ENCODE results near the gene TCF3. TPM values are rescaled to one million over a fixed set of nuclear protein-coding genes. Genes with fewer than 3 reads are reported as not detected.

TCF3 gene
- total and polyA plus RNA-seq, 2 experiments from 2014 or later, result 18.3 to 58.9 TPM

DNA sequence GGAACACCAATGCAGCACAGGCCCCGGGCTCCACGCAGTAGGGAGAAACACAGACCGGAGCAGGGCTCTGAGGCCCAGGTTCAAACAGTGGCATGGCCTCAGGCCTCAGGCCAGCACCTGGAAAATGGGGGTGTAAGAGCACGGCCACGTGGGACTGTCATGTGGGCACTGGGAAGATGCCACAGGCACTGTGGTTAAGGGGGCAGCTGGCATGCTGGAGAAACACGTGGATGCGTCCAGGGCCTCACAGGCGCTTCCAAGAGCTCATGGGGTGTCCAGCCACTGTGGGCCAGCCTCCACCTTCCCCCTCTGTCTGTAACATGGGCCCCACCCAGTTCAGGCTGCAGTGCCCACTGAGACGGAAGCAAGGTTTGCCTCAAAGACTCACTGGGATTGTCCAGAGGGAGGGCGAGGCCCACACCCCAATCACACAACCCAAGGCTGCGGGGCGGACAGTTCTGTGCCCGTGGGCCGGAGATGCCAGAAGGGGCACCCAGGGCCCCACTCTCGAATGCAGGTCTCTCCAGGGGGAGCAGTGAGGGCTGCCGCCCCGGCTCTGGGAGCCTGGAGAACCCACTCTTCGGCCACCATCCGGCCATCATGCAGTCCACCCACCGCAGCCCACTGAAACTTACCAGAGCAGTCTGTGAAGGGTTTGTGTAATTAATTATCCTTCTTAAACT lies 53.5 kb downstream of the TCF3 start:
- DNase-seq, result no peak
- Histone ChIP-seq H3K4me1 (ENCODE audit: insufficient read depth) (peaks cover 4% of the 10 kb centered on the region; the same call in 1 of the 2 replicates), H3K79me2 (ENCODE audit: insufficient read depth) (peaks cover 62% of the 10 kb centered on the region), H3K27me3 (replicated peaks; ENCODE audit: insufficient read depth) (no peaks in the 10 kb centered on the region), H3F3A (ENCODE audit: insufficient read depth) (peaks cover 15% of the 10 kb centered on the region; the same call in 1 of the 2 replicates), H3K9ac (no peak overlapping the region), H3K9me3 (ENCODE audit: low read depth) (no peaks in the 10 kb centered on the region), H4K20me1 (ENCODE audit: insufficient read depth) (no peaks in the 10 kb centered on the region), H3K9me2 (ENCODE audit: insufficient read depth) (no peaks in the 10 kb centered on the region), H3K4me3 (no peak overlapping the region), H2AFZ (no peak overlapping the region), H3K27ac (no peak overlapping the region), H3K36me3 (ENCODE audit: low read depth) (peaks cover 20% of the 10 kb centered on the region; the same call in 1 of the 2 replicates), H3K4me2 (ENCODE audit: unreplicated experiment) (no peak overlapping the region)
- in situ Hi-C loops (cut with MboI), result no loop called here
- TF ChIP-seq EZH2 (IDR thresholded peaks at IDR 0.05; ENCODE audit: insufficient read depth, poor library complexity, severe bottlenecking) (no peak), EZH2phosphoT487 (IDR thresholded peaks at IDR 0.05; ENCODE audit: insufficient read depth, low read depth) (no peak)
- WGBS, 2 experiments (ENCODE audit: low coverage in 1 of 2, low lambda C conversion rate in 2 of 2, missing lambda C conversion rate in 2 of 2), result 87 to 93% methylated on average over 19 to 20 of the region's 20 CpGs

DNA sequence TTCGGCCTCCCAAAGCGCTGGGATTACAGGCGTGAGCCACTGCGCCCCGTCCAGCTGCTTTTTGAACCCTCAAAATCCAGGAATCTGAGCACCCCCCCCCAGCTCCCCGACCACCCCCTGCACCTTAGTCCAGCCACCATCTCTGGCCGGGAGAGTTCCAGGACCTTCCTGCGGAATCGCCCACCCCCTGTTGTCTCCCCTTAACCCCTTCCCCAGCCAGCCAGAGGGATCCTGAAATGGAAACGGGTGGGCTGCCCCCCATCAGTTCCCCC lies 59.0 kb downstream of the TCF3 start:
- TF ChIP-seq EZH2phosphoT487 (IDR thresholded peaks at IDR 0.05; ENCODE audit: insufficient read depth, low read depth), result no peak
- no peak for TF ChIP-seq EZH2 (IDR thresholded peaks at IDR 0.05; ENCODE audit: insufficient read depth, poor library complexity, severe bottlenecking)
- Histone ChIP-seq H3K79me2 (ENCODE audit: insufficient read depth) (peaks cover 46% of the 10 kb centered on the region), H2AFZ (peak overlapping the region; percentile 98), H3K4me2 (ENCODE audit: unreplicated experiment) (peak overlapping the region; percentile 100), H3K36me3 (ENCODE audit: low read depth) (peaks cover 20% of the 10 kb centered on the region; the same call in 1 of the 2 replicates), H4K20me1 (ENCODE audit: insufficient read depth) (no peaks in the 10 kb centered on the region), H3K27me3 (replicated peaks; ENCODE audit: insufficient read depth) (no peaks in the 10 kb centered on the region), H3K27ac (no peak overlapping the region; the same call in 1 of the 2 replicates), H3F3A (ENCODE audit: insufficient read depth) (peaks cover 15% of the 10 kb centered on the region; the same call in 1 of the 2 replicates), H3K4me1 (ENCODE audit: insufficient read depth) (peaks cover 18% of the 10 kb centered on the region), H3K9me2 (ENCODE audit: insufficient read depth) (no peaks in the 10 kb centered on the region), H3K4me3 (peak overlapping the region; percentile 99), H3K9me3 (ENCODE audit: low read depth) (no peaks in the 10 kb centered on the region), H3K9ac (peak overlapping the region; percentile 89)
- DNase-seq, result no peak
- in situ Hi-C loops (cut with MboI), result no loop called here
- 1 to 7% methylated on average over 9 to 10 of the region's 10 CpGs for WGBS, 2 experiments (ENCODE audit: low coverage in 1 of 2, low lambda C conversion rate in 2 of 2, missing lambda C conversion rate in 2 of 2)

DNA sequence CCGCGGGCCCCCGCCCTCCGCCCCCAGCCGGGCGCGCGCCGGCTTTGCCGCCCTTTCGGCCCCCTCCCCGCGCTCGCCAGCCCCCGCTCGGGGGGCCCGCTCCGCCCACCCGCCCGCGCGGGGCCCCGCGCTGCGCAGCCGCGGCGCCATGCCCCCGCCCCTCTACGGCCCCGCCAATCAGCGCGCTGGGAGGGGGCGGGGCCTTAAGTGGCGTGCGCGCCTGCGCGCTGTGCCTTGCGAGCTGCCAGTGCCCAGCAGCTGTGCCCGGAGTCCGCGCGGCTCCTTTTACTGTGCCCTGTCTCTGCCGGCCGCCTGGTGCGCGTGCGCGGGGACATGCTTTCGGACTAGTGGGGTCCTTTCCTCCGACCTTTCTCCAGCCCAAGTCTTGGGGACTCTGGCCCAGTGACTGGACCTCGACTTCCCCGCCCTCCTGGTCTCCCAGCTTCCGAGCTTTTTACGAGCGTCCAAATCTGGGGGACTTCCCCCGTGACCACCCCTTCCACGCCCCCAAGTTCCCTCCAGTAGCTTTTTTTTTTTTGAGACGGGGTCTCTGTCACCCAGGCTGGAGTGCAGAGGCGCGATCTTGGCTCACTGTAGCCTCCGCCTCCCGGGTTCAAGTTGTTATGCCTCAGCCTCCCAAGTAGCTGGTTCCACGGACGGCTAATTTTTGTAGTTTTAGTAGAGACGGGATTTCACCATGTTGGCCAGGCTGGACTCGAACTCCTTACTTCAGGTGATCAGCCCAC lies 59.5 kb downstream of the TCF3 start, which contains the start of gene MBD3:
Gene MBD3, minus strand, starts transcription at position 111 of the 746 bp plus-strand sequence. CDS start 234 bp downstream, outside the sequence.
- peak within 1 kb of the TSS; percentile 100 for H3K4me2 ChIP-seq (ENCODE audit: unreplicated experiment)
- in situ Hi-C loops (cut with MboI), result no loop called here

DNA sequence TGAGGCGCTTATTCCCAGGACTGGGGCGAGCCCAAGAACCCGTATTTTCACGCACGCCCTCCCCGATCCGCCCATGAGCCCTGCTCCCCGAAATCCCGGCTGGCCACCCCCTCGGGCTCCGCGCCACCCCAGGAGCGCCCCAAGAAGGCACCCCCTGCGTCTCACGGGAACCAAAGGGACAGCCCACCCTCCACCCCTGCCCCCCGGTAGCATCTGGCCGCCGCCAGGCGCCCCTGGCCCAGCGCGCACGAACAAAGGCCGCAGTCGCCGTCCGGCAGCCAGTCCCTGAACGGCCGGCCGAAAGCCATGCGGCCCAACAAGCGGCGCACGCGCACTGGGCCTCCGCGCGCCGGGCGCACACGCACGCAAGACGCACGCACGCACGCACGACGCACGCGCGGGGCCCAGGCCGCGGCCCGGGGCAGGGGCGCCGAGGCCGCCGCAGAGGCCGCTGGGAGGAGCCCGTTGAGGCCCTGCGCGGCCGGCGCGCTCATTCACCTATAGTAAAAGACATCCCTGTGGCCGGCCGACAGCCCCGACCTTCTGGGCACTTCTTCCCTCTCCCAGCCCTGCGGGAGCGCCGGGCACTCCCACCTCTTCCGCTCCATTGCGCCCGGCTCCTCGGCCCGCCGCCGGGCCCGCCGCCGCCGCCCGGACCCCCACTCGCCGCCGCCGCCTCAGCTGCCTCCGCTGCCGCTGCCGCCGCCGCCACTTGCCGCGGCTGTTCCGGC lies 60.2 kb downstream of the TCF3 start:
- Histone ChIP-seq H3K9me3 (ENCODE audit: low read depth) (no peaks in the 10 kb centered on the region), H3K4me2 (ENCODE audit: unreplicated experiment) (peak overlapping the region; percentile 79), H3F3A (ENCODE audit: insufficient read depth) (peaks cover 15% of the 10 kb centered on the region; the same call in 1 of the 2 replicates), H3K9me2 (ENCODE audit: insufficient read depth) (no peaks in the 10 kb centered on the region), H2AFZ (peak overlapping the region; percentile 70; the same call in 1 of the 2 replicates), H3K27me3 (replicated peaks; ENCODE audit: insufficient read depth) (no peaks in the 10 kb centered on the region), H3K9ac (peak overlapping the region; percentile 99), H3K4me1 (ENCODE audit: insufficient read depth) (peaks cover 18% of the 10 kb centered on the region), H4K20me1 (ENCODE audit: insufficient read depth) (no peaks in the 10 kb centered on the region), H3K4me3 (peak overlapping the region; percentile 99), H3K27ac (peak overlapping the region; percentile 90), H3K36me3 (ENCODE audit: low read depth) (peaks cover 11% of the 10 kb centered on the region; the same call in 1 of the 2 replicates), H3K79me2 (ENCODE audit: insufficient read depth) (peaks cover 50% of the 10 kb centered on the region)
- TF ChIP-seq EZH2phosphoT487 (IDR thresholded peaks at IDR 0.05; ENCODE audit: insufficient read depth, low read depth) (no peak), EZH2 (IDR thresholded peaks at IDR 0.05; ENCODE audit: insufficient read depth, poor library complexity, severe bottlenecking) (no peak)
- peak; percentile 96 for DNase-seq
- in situ Hi-C loops (cut with MboI), result no loop called here
- 1% methylated on average over 46 to 49 of the region's 94 CpGs for WGBS, 2 experiments (ENCODE audit: low coverage in 1 of 2, low lambda C conversion rate in 2 of 2, missing lambda C conversion rate in 2 of 2)

More for the DNA sequence above, 59.5 kb downstream of the TCF3 start, which contains the start of gene MBD3:
- H3K27ac ChIP-seq, result peak within 1 kb of the TSS; percentile 90
- peaks cover 18% of the 10 kb centered on the region for H3K4me1 ChIP-seq (ENCODE audit: insufficient read depth)
- H3K9me3 ChIP-seq (ENCODE audit: low read depth), result no peaks in the 10 kb centered on the region
- no peaks in the 10 kb centered on the region for H4K20me1 ChIP-seq (ENCODE audit: insufficient read depth)
- peaks cover 19% of the 10 kb centered on the region; the same call in 1 of the 2 replicates for H3K36me3 ChIP-seq (ENCODE audit: low read depth)
- peaks cover 47% of the 10 kb centered on the region for H3K79me2 ChIP-seq (ENCODE audit: insufficient read depth)
- peak within 1 kb of the TSS; percentile 98 for H2AFZ ChIP-seq
- DNase-seq, result peak; percentile 98
- no peak for TF ChIP-seq EZH2phosphoT487 (IDR thresholded peaks at IDR 0.05; ENCODE audit: insufficient read depth, low read depth)
- no peak for TF ChIP-seq EZH2 (IDR thresholded peaks at IDR 0.05; ENCODE audit: insufficient read depth, poor library complexity, severe bottlenecking)
- no peaks in the 10 kb centered on the region for H3K9me2 ChIP-seq (ENCODE audit: insufficient read depth)
- WGBS, 2 experiments (ENCODE audit: low coverage in 1 of 2, low lambda C conversion rate in 2 of 2, missing lambda C conversion rate in 2 of 2), result 1 to 2% methylated on average over 26 to 64 of the region's 68 CpGs
- H3K27me3 ChIP-seq (replicated peaks; ENCODE audit: insufficient read depth), result no peaks in the 10 kb centered on the region
- peak within 1 kb of the TSS; percentile 99 for H3K9ac ChIP-seq
- H3F3A ChIP-seq (ENCODE audit: insufficient read depth), result peaks cover 15% of the 10 kb centered on the region; the same call in 1 of the 2 replicates
- peak within 1 kb of the TSS; percentile 99 for H3K4me3 ChIP-seq
